ENCODE measurements around the gene MTTP.

Gene MTTP

GRCh38 chr4:99642725-99643489 lies 68.3 kb downstream of the MTTP start:
- no peak for DNase-seq

- DNase-seq, result no peak
Measured at GRCh38 chr4:99644453-99644852, 69.8 kb downstream of the MTTP start.

- no peak for DNase-seq
Measured at GRCh38 chr4:99645036-99645435, 70.4 kb downstream of the MTTP start.

- no peak for DNase-seq
Measured at GRCh38 chr4:99645638-99646037, 71.0 kb downstream of the MTTP start.

GRCh38 chr4:99647071-99647470 lies 72.4 kb downstream of the MTTP start:
- no peak for DNase-seq

GRCh38 chr4:99648321-99648720 lies 73.7 kb downstream of the MTTP start:
- no peak for DNase-seq

- no peak for DNase-seq
Measured at GRCh38 chr4:99649208-99649607, 74.6 kb downstream of the MTTP start.

- DNase-seq, result no peak
Measured at GRCh38 chr4:99649778-99650177, 75.2 kb downstream of the MTTP start.

- DNase-seq, result no peak
Measured at GRCh38 chr4:99651016-99651769, 76.6 kb downstream of the MTTP start.

- DNase-seq, result no peak
Measured at GRCh38 chr4:99651811-99652485, 77.3 kb downstream of the MTTP start.

- DNase-seq, result no peak
Measured at GRCh38 chr4:99652596-99653436, 78.2 kb downstream of the MTTP start.

- no peak for DNase-seq
Measured at GRCh38 chr4:99653916-99654315, 79.3 kb downstream of the MTTP start.

GRCh38 chr4:99654361-99654761 lies 79.7 kb downstream of the MTTP start:
- no peak for DNase-seq

- DNase-seq, result no peak
Measured at GRCh38 chr4:99655308-99656081, 80.9 kb downstream of the MTTP start.

- DNase-seq, result no peak
Measured at GRCh38 chr4:99657798-99658197, 83.2 kb downstream of the MTTP start, which contains the start of gene C4orf54. TSS of gene C4orf54 (minus strand) at chr4:99657828. CDS start at chr4:99654648, 3,180 bp downstream.

GRCh38 chr4:99658666-99659065 lies 84.0 kb downstream of the MTTP start:
- DNase-seq, result no peak

GRCh38 chr4:99661907-99662306 lies 87.3 kb downstream of the MTTP start:
- DNase-seq, result no peak

- no peak for DNase-seq
Measured at GRCh38 chr4:99664716-99665115, 90.1 kb downstream of the MTTP start.

GRCh38 chr4:99665983-99666382 lies 91.4 kb downstream of the MTTP start:
- DNase-seq, result no peak

- no peak for DNase-seq
Measured at GRCh38 chr4:99668472-99668871, 93.8 kb downstream of the MTTP start.

- DNase-seq, result no peak
Measured at GRCh38 chr4:99669084-99669483, 94.5 kb downstream of the MTTP start.

Data from CD4-positive, alpha-beta T cell treated with Interleukin-15 for 1 hour (primary cell).